ENCODE data around the gene EIF4G3. TPM values are rescaled to one million over a fixed set of nuclear protein-coding genes. Genes with fewer than 3 reads are reported as not detected.

The EIF4G3 gene
- total RNA-seq, 1 experiment from 2014 or later = 86.8 TPM

GRCh38 chr1:20903437-20903836 lies 273.3 kb downstream of the EIF4G3 start:
- TF ChIP-seq EZH2 (IDR thresholded peaks at IDR 0.05; ENCODE audit: borderline replicate concordance, low read depth, low read length, poor library complexity, severe bottlenecking) (no peak), CTCF (conservative IDR thresholded peaks at IDR 0.05; ENCODE audit: low read depth, low read length) (no peak)
- BruUV-seq (replicated peaks) = no TSS peak

GRCh38 chr1:20900056-20900455 lies 276.6 kb downstream of the EIF4G3 start:
- Histone ChIP-seq H3K27ac (ENCODE audit: low read depth, low read length, poor library complexity, severe bottlenecking) (no peak overlapping the region), H3K36me3 (ENCODE audit: insufficient read depth, low read length, poor library complexity, severe bottlenecking) (no peaks in the 10 kb centered on the region), H3K27me3 (replicated peaks; ENCODE audit: insufficient read depth, low read depth, low read length, poor library complexity) (no peaks in the 10 kb centered on the region), H3K9me3 (ENCODE audit: low read depth, low read length, poor library complexity, severe bottlenecking) (no peaks in the 10 kb centered on the region), H3K4me3 (ENCODE audit: low read depth, low read length, poor library complexity, severe bottlenecking) (no peak overlapping the region), H3K4me1 (ENCODE audit: insufficient read depth, low read length, poor library complexity, severe bottlenecking) (no peaks in the 10 kb centered on the region)
- ChIA-PET POLR2A (ENCODE audit: low non-redundant PET) (no interaction called here), CTCF (no interaction called here)
- TF ChIP-seq EZH2 (IDR thresholded peaks at IDR 0.05; ENCODE audit: borderline replicate concordance, low read depth, low read length, poor library complexity, severe bottlenecking) = no peak
- TF ChIP-seq CTCF (conservative IDR thresholded peaks at IDR 0.05; ENCODE audit: low read depth, low read length) = no peak
- intact Hi-C loops (cut with micrococcal nuclease; ENCODE audit: unreplicated experiment) = no loop called here
- no TSS peak for BruUV-seq (replicated peaks)
- DNase-seq (ENCODE audit: low spot score) = no peak

More at GRCh38 chr1:20903437-20903836, 273.3 kb downstream of the EIF4G3 start:
- intact Hi-C loops (cut with micrococcal nuclease; ENCODE audit: unreplicated experiment) = no loop called here
- no peaks in the 10 kb centered on the region for H3K27me3 ChIP-seq (replicated peaks; ENCODE audit: insufficient read depth, low read depth, low read length, poor library complexity)
- H3K4me1 ChIP-seq (ENCODE audit: insufficient read depth, low read length, poor library complexity, severe bottlenecking) = no peaks in the 10 kb centered on the region
- ChIA-PET CTCF (interaction anchor here (0.6 kb wide), 1 partner anchor 242 kb away, joined by 3 read pairs; no protein-coding TSS in a partner anchor), POLR2A (ENCODE audit: low non-redundant PET) (no interaction called here)
- no peaks in the 10 kb centered on the region for H3K36me3 ChIP-seq (ENCODE audit: insufficient read depth, low read length, poor library complexity, severe bottlenecking)
- no peak overlapping the region for H3K4me3 ChIP-seq (ENCODE audit: low read depth, low read length, poor library complexity, severe bottlenecking)
- no peak overlapping the region for H3K27ac ChIP-seq (ENCODE audit: low read depth, low read length, poor library complexity, severe bottlenecking)
- no peaks in the 10 kb centered on the region for H3K9me3 ChIP-seq (ENCODE audit: low read depth, low read length, poor library complexity, severe bottlenecking)
- DNase-seq (ENCODE audit: low spot score) = no peak

GRCh38 chr1:20899154-20899972 lies 277.3 kb downstream of the EIF4G3 start:
- H3K4me1 ChIP-seq (ENCODE audit: insufficient read depth, low read length, poor library complexity, severe bottlenecking) = no peaks in the 10 kb centered on the region
- intact Hi-C loops (cut with micrococcal nuclease; ENCODE audit: unreplicated experiment) = no loop called here
- no peak overlapping the region for H3K4me3 ChIP-seq (ENCODE audit: low read depth, low read length, poor library complexity, severe bottlenecking)
- no peak overlapping the region for H3K27ac ChIP-seq (ENCODE audit: low read depth, low read length, poor library complexity, severe bottlenecking)
- no TSS peak for BruUV-seq (replicated peaks)
- CTCF ChIA-PET = no interaction called here
- no peak for TF ChIP-seq CTCF (conservative IDR thresholded peaks at IDR 0.05; ENCODE audit: low read depth, low read length)
- TF ChIP-seq EZH2 (IDR thresholded peaks at IDR 0.05; ENCODE audit: borderline replicate concordance, low read depth, low read length, poor library complexity, severe bottlenecking) = no peak
- POLR2A ChIA-PET (ENCODE audit: low non-redundant PET) = no interaction called here
- H3K27me3 ChIP-seq (replicated peaks; ENCODE audit: insufficient read depth, low read depth, low read length, poor library complexity) = no peaks in the 10 kb centered on the region
- H3K36me3 ChIP-seq (ENCODE audit: insufficient read depth, low read length, poor library complexity, severe bottlenecking) = no peaks in the 10 kb centered on the region
- no peaks in the 10 kb centered on the region for H3K9me3 ChIP-seq (ENCODE audit: low read depth, low read length, poor library complexity, severe bottlenecking)
- DNase-seq (ENCODE audit: low spot score) = no peak

All from A673 (cell line).